Stimulated activated CD8-positive, alpha-beta memory T cell treated with anti-CD3 and anti-CD28 coated beads, Interleukin-4, amount 100 ng/mL, for 24 hours (primary cell): ENCODE results near the gene MDGA2.
"Not testable (repeated sequence)": the region's sequence is repeated elsewhere in the genome, so short reads cannot be mapped to it uniquely, and the experiment has no call there.

Experiments used
- DNase-seq: peaks from one replicate; pipeline ENCODE4 v3.0.0-alpha.2; 2020; ENCODE audit warnings: low read depth

The MDGA2 gene

DNA sequence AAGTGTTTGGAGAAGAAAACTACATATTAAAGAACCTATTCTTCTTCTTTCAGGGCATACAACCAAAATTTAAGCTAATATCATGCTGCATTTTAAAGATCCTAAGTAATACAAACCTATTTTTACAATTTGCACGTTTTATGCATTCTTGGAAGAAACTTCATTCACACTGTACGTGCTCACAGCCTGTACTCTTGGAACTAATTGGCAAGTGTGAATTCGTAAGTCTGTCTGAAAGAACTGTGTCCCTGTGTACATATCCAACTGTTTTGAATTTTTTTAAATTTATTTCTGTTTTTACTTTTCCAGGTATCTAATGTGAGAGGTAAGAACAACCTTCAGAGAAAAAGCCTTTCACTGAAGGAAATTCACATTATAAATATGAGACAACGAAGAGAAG, 347.0 kb downstream of the MDGA2 start:
- DNase-seq, result no peak

DNA sequence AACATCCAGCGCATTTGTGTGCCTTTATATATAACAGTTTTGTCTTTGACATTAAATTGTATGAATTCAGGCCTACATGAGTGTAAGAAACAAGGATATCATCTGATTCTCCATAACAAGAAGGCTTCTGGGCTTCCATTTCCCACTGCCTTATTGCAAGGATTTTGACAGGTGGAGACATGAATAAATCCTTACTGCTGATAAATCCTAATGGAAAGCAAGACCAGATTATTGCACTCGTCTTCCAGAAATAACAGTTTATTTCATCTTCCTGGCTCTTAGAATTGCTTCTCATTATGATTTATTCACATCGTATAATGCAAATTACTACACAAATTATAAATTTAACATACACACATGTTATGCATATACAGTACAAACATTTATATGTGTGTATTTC, 348.1 kb downstream of the MDGA2 start:
- DNase-seq, result no peak

DNA sequence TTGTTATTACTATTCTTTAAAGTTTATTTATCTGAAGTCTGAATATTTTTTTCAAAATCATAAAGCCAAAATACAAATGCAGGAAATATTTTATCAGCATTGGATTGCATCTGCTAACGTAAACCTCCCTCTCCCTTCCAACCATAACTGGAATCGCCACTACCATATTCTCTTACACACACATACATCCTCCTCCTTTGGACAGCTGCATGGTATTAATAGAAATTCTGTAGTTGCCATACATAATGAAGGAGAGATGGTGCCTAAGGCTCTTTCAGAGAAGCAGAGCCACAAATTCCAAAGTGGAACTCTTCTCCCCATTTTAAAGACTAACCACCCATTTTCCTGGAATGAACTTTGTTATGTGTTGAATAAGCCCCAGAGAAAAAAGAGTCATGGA, 352.7 kb downstream of the MDGA2 start:
- no peak for DNase-seq

DNA sequence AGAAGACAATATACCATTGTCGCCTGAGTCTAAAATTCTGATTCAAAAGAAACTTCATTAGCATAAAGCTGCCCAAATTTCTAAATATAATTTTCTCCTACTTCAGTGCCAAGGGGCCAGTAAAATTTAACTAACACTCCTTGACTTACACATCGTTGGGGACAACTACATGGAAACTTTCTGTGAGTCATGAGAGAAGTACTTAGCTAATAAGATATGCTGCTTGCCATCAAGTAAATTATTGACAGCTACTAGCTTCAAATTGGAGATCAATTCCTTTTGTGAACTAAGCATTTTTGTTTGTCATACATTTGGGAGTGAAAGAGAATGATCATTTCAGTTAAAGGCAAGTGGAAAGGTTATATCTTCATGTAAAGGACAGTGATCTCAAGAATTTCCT, 373.3 kb downstream of the MDGA2 start:
- DNase-seq, result no peak

DNA sequence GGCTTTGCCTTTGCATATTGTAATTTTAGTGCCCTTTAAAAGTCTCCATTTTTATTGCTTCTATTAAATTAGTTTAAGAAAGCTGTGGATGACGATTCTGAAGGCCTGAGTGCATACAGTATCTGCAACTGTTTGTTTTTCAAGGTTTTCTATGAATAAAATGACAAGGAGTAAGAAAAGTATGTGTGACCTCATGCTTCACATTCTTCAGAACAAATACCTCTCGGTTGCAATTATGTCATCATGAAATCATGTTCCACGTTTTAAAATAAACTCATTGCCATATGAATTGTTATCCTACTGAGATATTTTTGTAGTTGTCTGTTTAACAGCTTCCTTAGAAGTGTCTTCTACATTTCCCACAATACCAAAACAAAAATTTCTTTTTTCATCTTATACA, 374.6 kb downstream of the MDGA2 start:
- DNase-seq, result no peak

DNA sequence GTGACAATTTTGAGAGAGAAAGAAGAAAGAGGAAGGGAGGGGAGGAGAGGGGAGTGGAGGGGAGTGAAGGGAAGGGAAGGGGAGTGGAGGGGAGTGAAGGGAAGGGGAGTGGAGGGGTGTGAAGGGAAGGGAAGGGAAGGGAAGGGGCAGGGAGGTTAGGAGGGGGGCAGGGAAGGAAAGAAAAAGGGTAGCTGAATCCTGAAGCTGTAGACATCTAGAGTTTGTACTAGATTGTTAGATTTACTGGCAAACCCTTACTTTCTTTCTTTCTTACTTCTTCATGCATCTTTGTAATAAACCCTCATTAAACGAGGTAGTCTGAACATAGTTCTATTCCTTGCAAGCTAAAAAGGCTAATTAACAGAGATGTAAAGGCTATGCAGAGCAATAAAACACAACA, 378.0 kb downstream of the MDGA2 start:
- DNase-seq, result no peak

DNA sequence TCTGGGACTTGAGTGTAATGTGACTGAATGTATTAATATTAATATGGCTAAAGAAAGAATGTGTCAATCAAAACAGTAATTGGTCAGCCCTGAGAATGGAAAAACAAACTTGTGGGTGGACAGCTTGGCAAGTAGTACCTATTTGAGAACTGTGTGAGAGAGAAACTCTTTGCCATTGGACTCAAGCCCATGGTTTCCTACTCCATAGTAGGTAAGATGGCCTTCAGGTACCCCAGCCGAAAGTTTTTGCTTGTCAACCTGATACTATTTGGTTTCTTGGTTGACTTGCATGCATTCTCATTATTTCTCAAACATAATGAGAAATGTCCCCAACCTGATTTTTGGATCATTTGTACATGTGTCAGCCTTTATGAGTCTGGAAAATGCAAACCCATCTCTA, 391.1 kb downstream of the MDGA2 start:
- no peak for DNase-seq

DNA sequence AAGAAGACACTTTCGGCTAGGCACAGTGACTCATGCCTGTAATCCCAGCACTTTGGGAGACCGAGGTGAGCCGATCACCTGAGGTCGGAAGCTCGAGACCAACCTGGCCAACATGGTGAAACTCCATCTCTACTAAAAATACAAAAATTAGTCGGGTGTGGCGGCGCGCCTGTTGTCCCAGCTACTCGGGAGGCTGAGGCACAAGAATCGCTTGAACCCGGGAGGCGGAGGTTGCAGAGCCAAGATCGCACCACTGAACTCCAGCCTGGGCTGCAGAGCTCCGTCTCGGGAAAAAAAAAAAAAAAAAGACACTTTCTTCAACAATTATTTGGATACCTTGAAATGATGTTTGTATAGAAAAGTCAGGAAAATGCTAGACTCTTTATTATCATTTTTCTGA, 393.6 kb downstream of the MDGA2 start:
- DNase-seq, result not testable (repeated sequence)

DNA sequence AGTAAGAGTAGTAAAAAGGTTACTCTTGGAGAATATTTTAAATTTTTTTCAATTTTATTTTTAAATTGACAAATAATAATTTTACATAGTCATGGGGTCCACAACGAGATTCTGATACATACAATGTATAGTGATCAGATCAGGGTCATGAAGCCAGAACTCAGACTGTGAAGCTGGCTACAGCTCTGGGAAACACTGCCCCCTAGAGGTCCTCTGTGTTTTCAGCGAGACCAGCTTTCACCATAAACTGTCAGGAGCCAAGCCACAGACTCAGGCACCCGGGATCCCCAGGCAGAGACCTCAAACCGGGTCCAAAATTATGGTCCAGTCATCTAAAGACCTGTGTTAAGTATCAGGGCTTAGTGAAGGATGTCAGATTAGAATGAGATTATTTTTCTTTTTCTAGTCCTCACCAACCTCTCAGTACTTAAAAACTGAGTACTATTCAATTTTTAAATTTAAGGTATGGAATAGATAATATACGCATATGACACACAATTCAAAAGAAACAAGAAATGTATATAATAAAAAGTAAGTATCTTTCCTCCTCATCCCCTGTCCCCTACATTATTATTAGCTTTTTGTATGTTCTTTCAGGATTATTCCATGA, 397.1 kb downstream of the MDGA2 start:
- peak; percentile 0 for DNase-seq

DNA sequence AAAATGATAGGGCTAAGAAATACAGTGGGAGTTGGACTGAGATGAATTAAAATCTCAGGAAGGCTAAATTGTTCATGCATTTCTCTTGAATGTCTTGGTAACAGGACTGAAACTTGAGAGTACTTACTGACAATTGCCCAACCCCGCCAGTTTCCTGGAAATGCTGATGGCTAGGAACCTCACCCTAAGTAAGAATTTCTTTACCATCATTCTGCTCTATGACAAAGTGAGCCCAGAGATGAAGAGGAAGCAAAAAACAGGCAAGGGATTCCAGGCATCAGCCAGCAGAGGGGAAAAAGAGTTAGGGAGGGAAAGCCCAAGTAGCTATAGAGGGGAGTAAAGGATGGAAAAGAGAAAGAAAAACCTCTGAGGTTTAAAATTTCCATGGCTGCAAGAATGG, 397.7 kb downstream of the MDGA2 start:
- DNase-seq, result no peak

DNA sequence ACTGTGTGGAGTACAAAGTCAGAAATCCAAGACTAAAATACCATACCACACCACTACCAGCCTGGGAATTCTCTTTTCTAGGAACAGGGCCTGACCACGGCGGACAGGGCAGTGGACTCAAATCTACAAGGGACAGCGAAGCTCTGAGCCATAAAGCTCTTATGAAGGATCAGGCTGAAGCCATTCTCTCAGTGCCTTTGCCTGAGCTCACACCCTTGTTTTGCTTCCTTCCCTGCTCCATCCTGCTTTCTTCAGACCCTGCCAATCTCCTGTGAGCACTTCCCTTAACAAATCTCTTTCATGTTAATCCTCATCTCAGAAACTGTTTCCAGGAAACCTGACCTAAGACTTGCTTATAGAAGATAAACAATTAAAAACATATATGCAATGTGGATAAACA, 398.5 kb downstream of the MDGA2 start:
- DNase-seq, result no peak

DNA sequence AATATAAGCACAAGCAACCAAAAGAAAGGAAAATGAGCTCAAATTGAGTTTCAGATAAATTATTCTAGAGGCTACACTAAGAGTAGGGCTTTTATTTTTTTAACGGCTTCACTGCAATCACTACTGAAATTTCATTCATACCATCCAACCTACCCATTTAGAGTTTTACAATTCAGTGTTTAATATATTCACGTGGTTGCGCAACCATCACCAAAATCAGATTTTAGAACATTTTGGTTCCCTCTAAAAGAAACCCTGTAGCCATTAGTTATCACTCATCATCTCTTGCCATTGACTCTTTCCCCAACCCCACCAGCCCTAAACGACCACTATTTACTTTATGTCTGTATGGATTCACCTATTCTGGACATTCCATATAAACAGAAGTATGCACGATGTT, 401.5 kb downstream of the MDGA2 start:
- DNase-seq, result no peak

DNA sequence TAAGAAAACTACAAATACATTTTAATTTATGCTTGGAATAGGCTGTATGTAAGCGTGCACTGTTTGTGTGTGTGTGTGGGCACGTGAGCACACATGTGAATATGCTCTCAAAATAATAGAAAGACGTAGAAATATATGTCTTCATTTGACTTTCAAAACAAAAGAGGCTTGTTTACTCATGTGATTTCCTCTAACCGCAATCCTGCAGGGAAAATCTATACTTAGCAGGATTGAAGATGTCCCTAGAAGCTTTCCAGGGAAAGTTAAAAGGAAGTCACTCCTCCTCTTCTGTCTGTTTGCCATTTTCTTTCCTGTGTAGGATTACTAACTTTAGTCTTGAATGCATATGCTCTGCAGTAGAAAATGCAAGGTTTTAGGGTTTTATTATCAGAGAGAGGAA, 404.7 kb downstream of the MDGA2 start:
- DNase-seq, result no peak

DNA sequence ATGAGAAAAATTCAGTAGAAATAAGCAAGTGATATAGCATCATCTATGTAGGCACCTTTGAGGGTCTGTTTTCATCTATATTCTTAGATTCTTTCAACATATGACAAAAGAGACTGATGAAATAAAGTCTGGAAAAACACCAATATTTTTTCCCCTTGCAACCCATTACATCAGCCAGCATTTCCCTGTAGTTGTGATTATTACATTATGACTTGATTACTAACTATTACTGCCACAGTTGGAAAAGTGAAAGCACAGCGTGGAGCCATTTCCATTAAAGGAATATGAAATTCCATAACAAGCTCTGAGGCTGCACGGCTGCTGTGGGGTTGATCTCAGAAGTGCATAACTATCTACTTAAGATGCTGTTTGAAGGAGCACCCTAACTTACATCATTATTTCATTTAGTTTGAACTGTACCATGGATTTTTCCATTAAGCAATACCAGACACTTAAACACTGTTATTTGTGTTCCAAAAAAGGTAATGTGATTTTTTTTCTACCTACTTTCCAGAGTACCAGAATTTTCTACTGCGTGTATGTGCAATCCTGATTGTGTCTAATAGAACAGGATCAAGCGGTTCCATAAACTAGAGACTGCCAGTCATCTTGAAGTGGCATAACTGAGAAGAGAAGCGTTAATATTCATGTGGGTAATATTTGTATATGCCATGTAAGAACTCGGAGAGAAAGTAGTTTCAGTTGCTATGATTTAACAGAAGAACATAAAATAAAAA, 405.5 kb downstream of the MDGA2 start:
- DNase-seq, result no peak

DNA sequence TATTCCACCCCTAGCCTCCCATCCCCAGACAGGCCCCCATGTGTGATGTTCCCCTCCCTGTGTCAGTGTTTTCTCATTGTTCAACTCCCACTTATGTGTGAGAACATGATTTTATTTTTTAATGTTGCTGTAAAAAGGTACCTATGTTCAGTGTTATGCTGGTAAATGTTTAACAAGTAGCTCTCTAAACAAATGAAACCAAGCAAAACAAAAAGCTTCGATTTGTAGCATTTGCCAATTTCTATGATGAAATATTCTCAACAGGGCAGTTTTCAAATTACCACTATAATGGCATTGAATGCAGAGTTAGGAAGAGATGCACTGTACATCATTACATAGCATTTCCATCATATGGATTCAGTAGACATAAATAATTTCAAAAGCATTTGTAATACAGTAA, 410.6 kb downstream of the MDGA2 start:
- no peak for DNase-seq

DNA sequence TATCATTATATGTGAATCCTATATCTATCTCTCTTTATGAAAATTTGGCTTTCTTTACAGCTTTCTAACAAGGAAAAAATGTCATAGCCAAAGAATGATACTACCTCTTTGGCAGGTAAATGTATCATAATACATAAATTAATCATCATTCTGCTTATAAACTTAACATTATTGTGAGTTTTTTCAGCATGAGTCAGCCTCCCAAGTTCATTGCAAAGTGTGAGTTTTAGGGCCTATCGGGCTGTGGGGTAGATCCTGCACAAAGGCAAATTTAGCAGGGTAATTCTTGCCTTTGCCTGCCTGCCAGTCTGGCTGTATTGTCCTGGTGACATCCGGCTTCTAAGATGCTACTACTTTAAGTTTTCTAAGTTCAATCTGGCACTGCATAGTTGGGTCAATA, 412.6 kb downstream of the MDGA2 start:
- no peak for DNase-seq

DNA sequence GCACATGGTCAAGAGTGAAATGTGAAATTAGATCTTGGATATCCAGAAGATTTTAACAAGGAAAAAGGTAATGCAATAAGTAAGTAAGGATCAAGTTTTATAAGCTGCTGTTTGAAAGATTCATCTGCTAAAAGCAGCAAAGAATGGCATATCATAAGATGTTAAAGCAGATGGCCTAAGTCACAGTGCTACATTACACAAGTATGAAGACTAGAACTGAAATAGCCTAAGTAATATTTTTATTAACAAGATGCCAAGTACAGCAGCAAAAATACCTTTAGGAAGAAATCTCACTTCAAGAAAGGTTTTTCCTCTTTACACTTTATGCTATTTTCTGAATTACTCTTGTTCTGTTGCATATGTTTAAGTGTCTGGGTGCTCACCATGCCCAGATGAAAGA, 414.1 kb downstream of the MDGA2 start:
- DNase-seq, result no peak

DNA sequence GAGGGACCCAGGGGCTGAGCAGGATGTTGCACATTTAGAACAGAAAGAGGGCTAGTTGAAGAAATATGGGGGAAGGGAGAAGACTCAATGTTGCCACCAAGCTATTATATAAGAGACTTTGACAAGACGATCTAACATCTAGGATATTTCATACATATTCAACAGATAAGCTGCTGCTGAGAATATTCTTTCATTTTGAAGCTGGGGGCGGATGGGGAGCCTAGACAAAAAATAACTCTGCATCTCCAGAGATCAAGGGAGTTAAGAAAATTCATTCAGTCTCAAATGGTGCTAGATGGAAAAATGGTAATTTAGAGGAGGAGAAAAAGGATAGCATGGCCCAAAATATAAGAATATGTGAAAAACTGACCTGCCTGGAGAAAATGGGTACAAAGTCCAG, 415.6 kb downstream of the MDGA2 start:
- no peak for DNase-seq

DNA sequence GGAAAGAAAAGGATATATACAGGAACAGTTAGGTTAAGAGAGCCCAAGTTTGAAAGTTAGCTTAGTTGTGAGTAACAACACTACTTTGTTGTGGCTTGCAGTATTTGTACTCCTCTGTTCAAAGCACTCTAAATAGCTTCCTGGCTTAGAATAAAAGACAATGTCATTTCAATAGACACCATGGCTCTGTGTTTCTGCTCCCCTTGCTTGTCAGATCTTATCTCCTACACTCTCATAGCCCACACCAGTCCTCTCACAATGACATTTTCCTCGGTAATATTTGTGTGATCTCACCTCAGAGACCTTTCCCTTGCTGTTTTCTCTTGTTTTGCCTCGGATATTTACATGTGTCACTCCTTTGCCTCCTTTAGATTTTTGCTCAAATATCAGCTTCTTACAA, 418.4 kb downstream of the MDGA2 start:
- no peak for DNase-seq

DNA sequence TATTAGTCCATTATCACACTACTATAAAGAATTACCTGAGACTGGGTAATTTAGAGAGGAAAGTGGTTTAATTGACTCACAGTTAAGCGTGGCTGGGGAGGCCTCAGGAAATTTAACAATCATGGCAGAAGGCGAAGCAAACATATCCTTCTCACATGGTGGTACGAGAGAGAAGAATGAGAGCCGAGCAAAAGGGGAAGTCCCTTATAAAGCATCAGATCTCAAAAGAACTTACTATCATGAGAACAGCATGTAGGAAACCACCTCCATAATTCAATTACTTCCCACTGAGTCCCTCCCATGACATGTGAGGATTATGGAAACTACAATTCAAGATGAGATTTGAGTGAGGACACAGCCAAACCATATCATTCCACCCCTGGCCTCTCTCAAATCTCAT, 422.6 kb downstream of the MDGA2 start:
- DNase-seq, result no peak

DNA sequence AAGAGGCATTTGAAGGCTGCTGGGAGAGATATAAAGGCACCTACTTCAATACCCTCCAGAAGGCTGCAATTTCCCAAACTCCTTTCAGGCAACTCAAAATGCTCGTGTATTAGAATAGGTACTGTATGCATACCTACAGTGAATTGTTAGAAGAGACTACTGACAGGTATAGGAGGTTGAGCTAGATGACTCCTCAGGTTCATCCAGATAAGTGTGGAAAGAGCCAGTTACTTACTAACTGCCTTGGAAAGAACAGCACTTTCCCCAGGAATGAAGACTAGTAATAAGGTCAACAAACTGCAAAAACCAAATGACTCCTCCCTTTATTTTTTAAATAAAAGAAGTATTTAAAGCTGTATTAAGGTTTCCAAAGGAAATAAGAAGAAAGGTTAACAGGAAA, 429.0 kb downstream of the MDGA2 start:
- no peak for DNase-seq

DNA sequence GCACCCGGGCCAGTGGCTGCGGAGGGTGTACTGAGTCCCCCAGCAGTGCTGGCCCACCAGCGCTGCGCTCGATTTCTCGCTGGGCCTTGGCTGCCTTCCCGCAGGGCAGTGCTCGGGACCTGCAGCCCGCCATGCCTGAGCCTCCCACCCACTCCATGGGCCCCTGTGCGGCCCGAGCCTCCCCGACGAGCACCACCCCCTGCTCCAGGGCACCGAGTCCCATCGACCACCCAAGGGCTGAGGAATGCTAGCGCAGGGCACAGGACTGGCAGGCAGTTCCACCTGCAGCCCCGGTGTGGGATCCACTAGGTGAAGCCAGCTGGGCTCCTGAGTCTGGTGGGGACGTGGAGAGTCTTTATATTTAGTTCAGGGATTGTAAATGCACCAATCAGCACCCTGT, 432.8 kb downstream of the MDGA2 start:
- not testable (repeated sequence) for DNase-seq

DNA sequence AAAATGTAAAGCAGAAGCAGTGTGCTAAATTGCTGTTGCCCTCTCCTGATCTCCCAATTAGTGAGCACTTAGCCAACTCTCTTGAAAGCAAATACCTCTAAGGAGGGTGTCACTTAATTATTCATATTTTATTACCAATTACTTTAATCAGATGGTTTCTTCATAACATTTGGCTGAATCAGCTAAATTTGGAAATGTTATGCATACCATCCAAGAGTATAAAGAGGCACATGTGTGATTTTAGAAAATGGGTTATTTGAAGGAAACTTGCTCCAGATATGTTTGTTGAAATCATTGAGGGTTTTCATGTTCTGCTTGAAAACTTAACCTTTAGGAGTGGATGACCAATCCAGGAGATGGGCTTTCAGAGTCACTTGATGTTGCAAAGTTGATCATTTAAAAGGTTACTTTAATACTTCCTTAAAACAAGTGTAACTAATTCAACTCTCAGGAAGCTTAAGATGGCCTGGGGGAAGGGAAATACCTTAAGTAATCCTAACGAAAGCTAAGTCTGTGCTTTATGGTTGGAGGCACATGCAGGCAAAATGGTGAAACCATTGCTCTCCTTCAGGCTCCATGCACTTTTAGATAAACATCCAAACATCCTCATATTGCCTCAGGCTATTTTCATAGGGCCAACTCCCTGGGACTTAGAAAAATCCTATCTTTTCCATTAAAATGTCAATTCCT, 434.5 kb downstream of the MDGA2 start:
- no peak for DNase-seq

DNA sequence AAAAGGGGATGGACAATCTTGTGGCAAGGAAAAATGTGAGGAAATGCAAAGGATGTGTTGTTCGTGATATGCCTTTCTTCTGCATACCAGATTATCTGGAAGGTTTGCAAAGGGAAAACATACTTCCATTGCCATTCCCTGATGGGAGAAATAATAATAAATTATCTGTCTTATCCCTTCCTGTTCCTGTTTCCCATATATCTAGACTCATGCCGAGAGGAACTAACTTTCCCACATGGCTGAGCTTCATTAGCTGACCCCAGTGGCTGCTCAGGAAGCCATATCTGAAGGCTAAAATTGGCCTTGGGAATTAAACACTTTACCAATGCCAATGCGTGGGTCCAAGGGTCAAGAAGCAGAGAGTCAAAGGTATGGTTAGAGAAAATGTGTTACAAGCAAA, 439.8 kb downstream of the MDGA2 start:
- DNase-seq, result no peak
